ENCODE results near the gene MYO19. TPM values are rescaled to one million over a fixed set of nuclear protein-coding genes. Genes with fewer than 3 reads are reported as not detected.
"Not testable (repeated sequence)": the region's sequence is repeated elsewhere in the genome, so short reads cannot be mapped to it uniquely, and the experiment has no call there.

Gene MYO19
- total RNA-seq, 4 donors from 2014 or later, result 150 to 286 (median 213) TPM

DNA sequence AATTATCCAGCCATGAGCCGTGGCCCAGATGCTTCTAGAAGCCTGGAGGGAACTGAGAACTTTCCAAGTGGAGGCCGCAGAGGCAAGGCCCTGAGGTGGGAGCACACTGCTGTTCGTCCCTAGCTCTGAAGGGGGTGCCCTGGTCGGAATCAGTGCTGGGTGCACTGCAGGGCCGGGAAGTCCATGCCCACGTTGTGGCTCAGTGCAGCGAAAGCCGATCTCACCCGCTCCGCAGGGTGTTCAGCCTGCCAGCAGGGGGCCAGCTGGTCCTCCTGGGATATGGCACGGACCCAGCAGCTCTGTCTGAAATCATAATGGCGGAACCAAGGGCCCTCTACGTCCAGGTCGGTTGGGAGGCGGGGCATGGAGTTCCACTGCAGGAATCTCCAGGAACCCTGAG lies 84.7 kb downstream of the MYO19 start:
- DNase-seq, H3K4me1 ChIP-seq, H3K36me3 ChIP-seq, H3K27me3 ChIP-seq, H3K27ac ChIP-seq, H3K4me3 ChIP-seq, H3K9me3 ChIP-seq: not testable (repeated sequence)
- TF ChIP-seq, protein P1, sequence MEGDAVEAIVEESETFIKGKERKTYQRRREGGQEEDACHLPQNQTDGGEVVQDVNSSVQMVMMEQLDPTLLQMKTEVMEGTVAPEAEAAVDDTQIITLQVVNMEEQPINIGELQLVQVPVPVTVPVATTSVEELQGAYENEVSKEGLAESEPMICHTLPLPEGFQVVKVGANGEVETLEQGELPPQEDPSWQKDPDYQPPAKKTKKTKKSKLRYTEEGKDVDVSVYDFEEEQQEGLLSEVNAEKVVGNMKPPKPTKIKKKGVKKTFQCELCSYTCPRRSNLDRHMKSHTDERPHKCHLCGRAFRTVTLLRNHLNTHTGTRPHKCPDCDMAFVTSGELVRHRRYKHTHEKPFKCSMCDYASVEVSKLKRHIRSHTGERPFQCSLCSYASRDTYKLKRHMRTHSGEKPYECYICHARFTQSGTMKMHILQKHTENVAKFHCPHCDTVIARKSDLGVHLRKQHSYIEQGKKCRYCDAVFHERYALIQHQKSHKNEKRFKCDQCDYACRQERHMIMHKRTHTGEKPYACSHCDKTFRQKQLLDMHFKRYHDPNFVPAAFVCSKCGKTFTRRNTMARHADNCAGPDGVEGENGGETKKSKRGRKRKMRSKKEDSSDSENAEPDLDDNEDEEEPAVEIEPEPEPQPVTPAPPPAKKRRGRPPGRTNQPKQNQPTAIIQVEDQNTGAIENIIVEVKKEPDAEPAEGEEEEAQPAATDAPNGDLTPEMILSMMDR (IDR thresholded peaks at IDR 0.05), result peak in 1 of 6 experiments; percentile 22

Small RNA genes within 50 kb of the gene (small RNA-seq; reads per million reads assigned to genes)
- 0 reads per million in 2 donors for gene RNA5SP439

Other genes with a start within 250 kb of the MYO19 start
- gene TBC1D3G, start 211.0 kb downstream of the MYO19 start, total RNA-seq, result 1 to 10 TPM in 1 of 4 donors, not detected in 3; 8.4 TPM
- not detected for gene TBC1D3H, start 146.4 kb downstream of the MYO19 start, total RNA-seq
- 10 to 100 TPM; 13.8 to 29.7 (median 17.9) TPM for gene ZNHIT3, start 48.2 kb downstream of the MYO19 start, total RNA-seq
- gene PIGW, start 119 bp upstream of the MYO19 start, total RNA-seq, result 1 to 10 TPM in 3 of 4 donors, not detected in 1; 2.5 to 4.4 (median 4.3) TPM
- gene GGNBP2, start 10.1 kb upstream of the MYO19 start, total RNA-seq, result 100 to 1,000 TPM in 1 of 4 donors, 10 to 100 TPM in 3; 90.5 to 124 (median 96.8) TPM
- 100 to 1,000 TPM in 3 of 4 donors, 10 to 100 TPM in 1; 63.5 to 436 (median 424) TPM for gene DHRS11, start 57.0 kb upstream of the MYO19 start, total RNA-seq
- 10 to 100 TPM in 3 of 4 donors, 1 to 10 TPM in 1; 6.6 to 18.8 (median 13.9) TPM for gene MRM1, start 66.7 kb upstream of the MYO19 start, total RNA-seq

Measured in Peyer's patch (tissue), 4 donors.